IPS DF 6.9 (cell line): Measurements from ENCODE around the gene PNP.
"Not testable (repeated sequence)": the region's sequence is repeated elsewhere in the genome, so short reads cannot be mapped to it uniquely, and the experiment has no call there.

ENCODE experiments used
- DNase-seq: peaks from one replicate; pipeline ENCODE4 v3.0.0-alpha.2; 2013; ENCODE audit warnings: low read depth, low spot score
- H3K27ac ChIP-seq: one replicate; pipeline ENCODE4 v1.5.1; 2013; ENCODE audit warnings: low read length, control low read depth
- H3K27me3 ChIP-seq: 2 replicates; pipeline ENCODE4 v1.6.1; 2013; ENCODE audit warnings: mild to moderate bottlenecking, low read length; ENCODE audit not compliant: control insufficient read depth, insufficient read depth
- H3K36me3 ChIP-seq: 2 replicates; pipeline ENCODE4 v1.6.1; 2013; ENCODE audit warnings: low read length; ENCODE audit not compliant: control insufficient read depth, insufficient read depth
- H3K4me1 ChIP-seq: 2 replicates; pipeline ENCODE4 v1.6.1; 2013; ENCODE audit warnings: low read length; ENCODE audit not compliant: control insufficient read depth, insufficient read depth
- H3K4me3 ChIP-seq: 2 replicates; pipeline ENCODE4 v1.5.1; 2013; ENCODE audit warnings: mild to moderate bottlenecking, low read length
- H3K9me3 ChIP-seq: 2 replicates; pipeline ENCODE4 v1.6.1; 2013; ENCODE audit warnings: low read length, inconsistent platforms; ENCODE audit not compliant: control insufficient read depth, insufficient read depth
- WGBS: extraction: QIAGEN DNeasy Blood & Tissue Kit; methylation state at CpG from one replicate; pipeline ENCODE4 v1.1.7; 2013; ENCODE audit warnings: mixed read lengths, missing lambda C conversion rate; ENCODE audit not compliant: insufficient read length, insufficient coverage; 5-methylcytosine and 5-hydroxymethylcytosine counted together

Gene PNP

DNA sequence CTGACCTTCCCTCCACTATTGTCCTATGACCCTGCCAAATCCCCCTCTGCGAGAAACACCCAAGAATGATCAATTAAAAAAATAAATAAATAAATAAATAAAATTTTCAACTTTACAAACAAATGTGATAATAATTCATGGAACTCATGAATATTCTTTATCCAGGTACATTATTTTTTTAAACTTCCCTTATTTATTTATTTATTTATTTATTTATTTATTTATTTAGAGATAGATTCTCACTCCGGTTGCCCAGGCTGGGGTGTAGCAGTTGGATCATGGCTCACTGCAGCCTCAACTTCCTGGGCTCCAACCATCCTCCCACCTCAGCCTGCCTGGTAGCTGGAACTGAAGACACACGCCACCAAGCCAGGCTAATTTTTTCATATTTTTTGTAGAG is 38.3 kb downstream of the PNP start:
- DNase-seq, H3K4me3 ChIP-seq, H3K27ac ChIP-seq, H3K27me3 ChIP-seq, H3K36me3 ChIP-seq, H3K4me1 ChIP-seq, H3K9me3 ChIP-seq: not testable (repeated sequence)
- no CpG with 5 or more reads among the region's 3 CpGs for WGBS

DNA sequence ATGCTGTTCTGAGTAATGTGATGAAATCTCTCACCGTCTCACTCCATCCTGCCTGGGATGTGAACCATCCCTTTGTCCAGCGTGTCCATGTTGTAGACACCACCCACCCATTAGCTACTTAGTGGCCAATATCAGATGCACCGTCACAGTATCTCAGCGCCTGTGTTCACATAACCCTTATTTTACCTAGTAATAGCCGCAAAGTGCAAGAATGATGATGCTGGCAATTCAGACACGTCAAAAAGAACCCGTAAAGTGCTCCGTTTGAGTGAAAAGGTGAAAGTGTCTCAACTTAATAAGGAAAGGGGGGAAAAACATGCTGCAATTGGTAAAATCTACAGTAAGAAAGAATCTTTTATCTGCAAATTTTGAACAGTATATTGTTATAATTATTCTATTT is 39.2 kb downstream of the PNP start:
- DNase-seq, result no peak
- Histone ChIP-seq H3K27me3 (no peaks in the 10 kb centered on the region), H3K4me1 (no peaks in the 10 kb centered on the region), H3K27ac (no peak overlapping the region), H3K4me3 (no peak overlapping the region), H3K9me3 (no peaks in the 10 kb centered on the region), H3K36me3 (no peaks in the 10 kb centered on the region)
- no CpG with 5 or more reads among the region's 8 CpGs for WGBS

DNA sequence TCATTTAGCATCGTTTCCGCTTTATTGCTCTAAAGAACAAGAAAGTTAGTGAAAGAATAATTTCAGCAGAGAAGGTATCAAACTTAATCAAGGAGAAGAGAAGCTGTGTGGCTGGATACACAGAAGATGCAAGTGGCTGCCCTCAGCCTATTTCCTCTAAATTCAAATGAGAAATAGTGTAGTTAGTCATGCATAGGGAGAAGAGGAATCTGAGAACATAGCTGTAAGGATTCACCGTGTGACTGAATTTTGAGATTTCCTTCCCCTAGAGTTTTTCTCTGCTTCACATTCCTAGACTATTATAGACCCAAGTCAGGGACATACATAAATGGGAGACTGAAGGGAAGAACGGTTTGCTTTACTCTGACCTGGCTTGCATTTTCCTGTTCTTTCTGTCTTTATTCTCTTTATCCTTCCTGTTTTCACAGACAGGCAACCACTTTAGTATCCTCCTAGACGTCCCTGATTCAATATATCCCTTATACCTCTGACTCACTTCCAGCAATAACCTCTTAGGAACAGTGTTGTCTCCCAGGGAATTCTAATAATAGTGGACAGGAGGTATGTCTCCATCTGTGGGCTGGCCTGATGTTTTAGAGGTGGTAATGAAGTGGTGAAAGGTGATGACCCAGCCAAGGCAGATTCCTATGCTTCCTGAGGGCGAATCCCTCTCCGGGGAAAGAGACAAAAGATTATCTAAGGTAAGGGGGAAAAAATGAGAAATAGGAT is 43.1 kb downstream of the PNP start:
- no peaks in the 10 kb centered on the region for H3K27me3 ChIP-seq
- no peaks in the 10 kb centered on the region for H3K36me3 ChIP-seq
- H3K4me1 ChIP-seq, result no peaks in the 10 kb centered on the region
- DNase-seq, result no peak
- H3K4me3 ChIP-seq, result no peak overlapping the region
- no peaks in the 10 kb centered on the region for H3K9me3 ChIP-seq
- no peak overlapping the region for H3K27ac ChIP-seq
- no CpG with 5 or more reads among the region's 7 CpGs for WGBS

DNA sequence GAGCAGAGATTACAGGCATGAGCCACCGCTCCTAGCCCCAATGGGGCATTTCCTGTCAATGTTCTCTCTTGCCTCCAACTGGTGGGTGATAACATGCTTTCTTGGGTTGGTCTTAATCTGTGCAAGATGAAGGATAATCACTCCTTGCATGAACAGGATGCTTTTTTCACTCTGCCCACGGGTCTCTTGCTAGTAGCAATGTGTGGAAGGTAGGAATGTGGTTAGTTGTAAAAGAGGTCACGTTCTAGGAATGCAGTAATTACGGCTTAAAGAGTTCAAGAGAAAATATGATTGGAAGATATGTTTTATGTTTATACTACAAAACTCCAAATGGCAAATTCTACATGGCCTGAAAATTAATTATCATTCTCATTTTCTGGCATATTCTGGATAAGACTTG is 46.6 kb downstream of the PNP start:
- Histone ChIP-seq H3K4me1 (no peaks in the 10 kb centered on the region), H3K27ac (no peak overlapping the region), H3K27me3 (no peaks in the 10 kb centered on the region), H3K4me3 (no peak overlapping the region), H3K36me3 (no peaks in the 10 kb centered on the region), H3K9me3 (no peaks in the 10 kb centered on the region)
- WGBS, result 100% methylated on average over 2 of the region's 4 CpGs
- no peak for DNase-seq

DNA sequence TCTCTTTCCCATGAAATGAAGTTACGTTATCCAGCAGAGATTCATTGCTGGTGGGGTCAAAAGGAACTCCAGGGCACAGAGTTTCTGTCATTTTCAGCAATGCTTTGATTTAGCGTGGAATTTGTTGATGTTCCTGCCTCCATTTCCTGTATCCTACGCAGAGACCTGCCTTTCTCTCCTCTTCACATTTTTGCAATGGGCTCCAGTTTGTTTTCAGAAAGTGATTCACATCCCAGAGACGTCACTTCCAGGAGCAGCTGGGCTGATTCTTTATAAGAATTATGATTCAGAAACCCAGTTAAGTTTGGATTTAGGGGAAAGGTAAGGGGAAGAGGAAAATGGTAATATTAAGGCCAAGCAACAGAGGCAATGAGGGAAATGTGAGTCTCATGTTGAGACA is 47.7 kb downstream of the PNP start:
- H3K27me3 ChIP-seq, result no peaks in the 10 kb centered on the region
- no peak overlapping the region for H3K4me3 ChIP-seq
- no peaks in the 10 kb centered on the region for H3K36me3 ChIP-seq
- H3K27ac ChIP-seq, result no peak overlapping the region
- no CpG with 5 or more reads among the region's 4 CpGs for whole genome bisulfite sequencing
- no peaks in the 10 kb centered on the region for H3K9me3 ChIP-seq
- H3K4me1 ChIP-seq, result no peaks in the 10 kb centered on the region
- DNase-seq, result no peak

DNA sequence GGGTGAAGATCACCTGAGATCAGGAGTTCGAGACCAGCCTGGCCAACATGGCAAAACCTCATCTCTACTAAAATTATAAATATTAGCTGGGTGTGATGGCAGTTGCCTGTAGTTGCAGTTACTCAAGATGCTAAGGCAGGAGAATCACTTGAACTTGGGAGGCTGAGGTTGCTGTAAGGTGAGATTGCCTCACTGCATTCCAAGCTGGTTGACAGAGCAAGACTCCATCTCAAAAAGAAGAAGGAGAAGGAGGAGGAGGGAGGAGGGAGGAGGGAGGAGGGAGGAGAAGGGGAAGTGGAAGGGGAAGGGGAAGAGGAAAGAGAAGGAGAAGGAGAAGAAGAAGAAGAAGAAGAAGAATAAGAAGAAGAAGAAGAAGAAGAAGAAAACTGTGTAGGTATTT is 53.1 kb downstream of the PNP start:
- no CpG with 5 or more reads among the region's 1 CpG for WGBS
- H3K9me3 ChIP-seq, result no peaks in the 10 kb centered on the region

DNA sequence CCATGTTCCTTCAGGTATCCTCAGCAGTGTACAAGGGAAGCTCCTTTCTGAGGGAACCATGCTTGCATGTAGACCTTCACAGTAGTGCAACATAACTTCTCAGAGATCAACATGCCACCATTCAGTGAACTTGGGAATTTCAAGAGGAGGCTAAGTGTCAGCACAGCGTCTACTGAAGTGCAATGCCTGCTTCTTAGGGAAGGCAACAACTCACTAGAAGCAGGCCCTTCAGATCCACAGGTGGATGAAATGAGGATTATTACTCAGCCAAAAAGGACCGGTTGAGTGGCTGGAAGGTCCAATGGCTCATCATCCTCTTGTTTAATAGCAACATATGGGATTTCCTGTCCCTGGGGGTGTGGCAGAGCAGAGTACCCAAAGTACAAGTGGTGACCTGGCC is 54.8 kb downstream of the PNP start:
- no peaks in the 10 kb centered on the region for H3K27me3 ChIP-seq
- H3K9me3 ChIP-seq, result no peaks in the 10 kb centered on the region
- peaks cover 2% of the 10 kb centered on the region; the same call in 1 of the 2 replicates for H3K4me1 ChIP-seq
- DNase-seq, result no peak
- no peaks in the 10 kb centered on the region for H3K36me3 ChIP-seq
- WGBS, result no CpG with 5 or more reads among the region's 2 CpGs
- no peak overlapping the region for H3K27ac ChIP-seq
- H3K4me3 ChIP-seq, result no peak overlapping the region

More for the DNA sequence above, 53.1 kb downstream of the PNP start:
- no peaks in the 10 kb centered on the region for H3K27me3 ChIP-seq
- peaks cover 2% of the 10 kb centered on the region; the same call in 1 of the 2 replicates for H3K4me1 ChIP-seq
- no peak overlapping the region for H3K4me3 ChIP-seq
- H3K27ac ChIP-seq, result no peak overlapping the region
- no peaks in the 10 kb centered on the region for H3K36me3 ChIP-seq
- no peak for DNase-seq
